ENCODE data around the gene WDR27. TPM values are rescaled to one million over a fixed set of nuclear protein-coding genes. Genes with fewer than 3 reads are reported as not detected.

The WDR27 gene
- polyA plus RNA-seq, 3 donors: 0.95 to 20.5 (median 2.0) TPM

GRCh38 chr6:169626649-169627048 lies 75.2 kb downstream of the WDR27 start:
- Histone ChIP-seq H3K4me1 (ENCODE audit: control insufficient read depth in 1 of 2, insufficient read depth in 2 of 2, low read length in 2 of 2) (no peaks in the 10 kb centered on the region), H3K27ac (ENCODE audit: low read depth in 1 of 2, low read length in 2 of 2) (no peak overlapping the region), H3K9me3 (replicated peaks in 1 of 2; ENCODE audit: control insufficient read depth in 1 of 2, insufficient read depth in 1 of 2, low read length in 2 of 2) (peaks cover 12 to 23% of the 10 kb centered on the region in 2 donors), H4K20me1 (ENCODE audit: insufficient read depth, low read length) (no peaks in the 10 kb centered on the region), H3K36me3 (replicated peaks in 1 of 2; ENCODE audit: control insufficient read depth in 1 of 2, insufficient read depth in 2 of 2, low read length in 2 of 2) (no peaks in the 10 kb centered on the region), H3K27me3 (ENCODE audit: control insufficient read depth in 2 of 2, insufficient read depth in 2 of 2, low read length in 2 of 2) (no peaks in the 10 kb centered on the region), H3K4me2 (replicated peaks; ENCODE audit: extremely low read depth, low read length, poor library complexity, severe bottlenecking) (no peak overlapping the region), H3K4me3 (replicated peaks in 1 of 3; ENCODE audit: low read depth in 2 of 3, low read length in 3 of 3) (no peak overlapping the region), H3K79me2 (ENCODE audit: insufficient read depth, low read length) (no peaks in the 10 kb centered on the region), H2AFZ (ENCODE audit: insufficient read depth, low read depth, low read length, poor library complexity, severe bottlenecking) (no peak overlapping the region), H3K9ac (ENCODE audit: insufficient read depth, low read length, poor library complexity, severe bottlenecking) (no peak overlapping the region)
- peaks cover 7% of the 10 kb centered on the region in 2 donors for H3K36me3 Mint-ChIP-seq
- no peak for TF ChIP-seq CTCF (IDR thresholded peaks at IDR 0.05)
- no peak overlapping the region for H3K4me3 Mint-ChIP-seq
- H3K4me1 Mint-ChIP-seq: no peaks in the 10 kb centered on the region
- peak overlapping the region in 1 of 7 donors; percentile 51 for H3K27ac Mint-ChIP-seq
- peaks cover 6 to 15% (median 11%) of the 10 kb centered on the region in 7 donors for H3K9me3 Mint-ChIP-seq
- intact Hi-C loops (cut with micrococcal nuclease): no loop called here
- 93% methylated on average over 9 of the region's 13 CpGs for WGBS (ENCODE audit: insufficient coverage)
- no peak for DNase-seq
- H3K27me3 Mint-ChIP-seq (ENCODE audit: low read depth in 3 of 3): no peaks in the 10 kb centered on the region

- 83% methylated on average over 5 of the region's 8 CpGs for WGBS (ENCODE audit: insufficient coverage)
- Histone ChIP-seq H4K20me1 (ENCODE audit: insufficient read depth, low read length) (no peaks in the 10 kb centered on the region), H3K79me2 (ENCODE audit: insufficient read depth, low read length) (no peaks in the 10 kb centered on the region), H3K36me3 (replicated peaks in 1 of 2; ENCODE audit: control insufficient read depth in 1 of 2, insufficient read depth in 2 of 2, low read length in 2 of 2) (no peaks in the 10 kb centered on the region), H3K4me3 (replicated peaks in 1 of 3; ENCODE audit: low read depth in 2 of 3, low read length in 3 of 3) (no peak overlapping the region), H3K27ac (ENCODE audit: low read depth in 1 of 2, low read length in 2 of 2) (no peak overlapping the region), H3K27me3 (ENCODE audit: control insufficient read depth in 2 of 2, insufficient read depth in 2 of 2, low read length in 2 of 2) (no peaks in the 10 kb centered on the region), H3K4me1 (ENCODE audit: control insufficient read depth in 1 of 2, insufficient read depth in 2 of 2, low read length in 2 of 2) (no peaks in the 10 kb centered on the region), H3K9me3 (replicated peaks in 1 of 2; ENCODE audit: control insufficient read depth in 1 of 2, insufficient read depth in 1 of 2, low read length in 2 of 2) (peaks cover 12 to 23% of the 10 kb centered on the region in 2 donors), H2AFZ (ENCODE audit: insufficient read depth, low read depth, low read length, poor library complexity, severe bottlenecking) (no peak overlapping the region), H3K4me2 (replicated peaks; ENCODE audit: extremely low read depth, low read length, poor library complexity, severe bottlenecking) (no peak overlapping the region), H3K9ac (ENCODE audit: insufficient read depth, low read length, poor library complexity, severe bottlenecking) (no peak overlapping the region)
- no peak for TF ChIP-seq CTCF (IDR thresholded peaks at IDR 0.05)
- Mint-ChIP-seq H3K4me1 (no peaks in the 10 kb centered on the region), H3K4me3 (no peak overlapping the region), H3K36me3 (peaks cover 7% of the 10 kb centered on the region in 2 donors), H3K27me3 (ENCODE audit: low read depth in 3 of 3) (no peaks in the 10 kb centered on the region), H3K9me3 (peaks cover 6 to 15% (median 11%) of the 10 kb centered on the region in 7 donors), H3K27ac (no peak overlapping the region)
- intact Hi-C loops (cut with micrococcal nuclease): no loop called here
- DNase-seq: no peak
Measured at GRCh38 chr6:169626169-169626568, 75.7 kb downstream of the WDR27 start.

Data from CD14-positive monocyte (primary cell).